HUES48 (cell line): ENCODE results near the gene MAPKBP1.

Source experiments
- H3K27ac ChIP-seq: one replicate; pipeline ENCODE4 v1.7.0; 2013; ENCODE audit warnings: low read depth, low read length, inconsistent platforms
- H3K27me3 ChIP-seq: 2 replicates; pipeline ENCODE4 v1.6.1; 2013; ENCODE audit warnings: mild to moderate bottlenecking, low read length; ENCODE audit not compliant: control insufficient read depth, insufficient read depth
- H3K36me3 ChIP-seq: 2 replicates; pipeline ENCODE4 v1.6.1; 2013; ENCODE audit warnings: low read length; ENCODE audit not compliant: control insufficient read depth, insufficient read depth
- H3K4me1 ChIP-seq: 2 replicates; pipeline ENCODE4 v1.6.1; 2013; ENCODE audit warnings: mild to moderate bottlenecking, low read length; ENCODE audit not compliant: control insufficient read depth, insufficient read depth
- H3K4me3 ChIP-seq: 2 replicates; pipeline ENCODE4 v1.5.1; 2013; ENCODE audit warnings: mild to moderate bottlenecking, low read depth, low read length
- H3K9ac ChIP-seq: 2 replicates; pipeline ENCODE4 v1.6.1; 2013; ENCODE audit warnings: mild to moderate bottlenecking, low read depth, low read length, moderate library complexity
- H3K9me3 ChIP-seq: 2 replicates; pipeline ENCODE4 v1.6.1; 2013; ENCODE audit warnings: low read length; ENCODE audit not compliant: control insufficient read depth, insufficient read depth

The MAPKBP1 gene

GRCh38 chr15:41773332-41773728 lies 954 bp upstream of the MAPKBP1 start:
- Histone ChIP-seq H3K4me3 (peak overlapping the region; percentile 60), H3K9ac (peak overlapping the region; percentile 70), H3K9me3 (no peaks in the 10 kb centered on the region), H3K27me3 (no peaks in the 10 kb centered on the region), H3K36me3 (peaks cover 3% of the 10 kb centered on the region; the same call in 1 of the 2 replicates), H3K27ac (peak overlapping the region; percentile 96), H3K4me1 (peaks cover 30% of the 10 kb centered on the region)

GRCh38 chr15:41773729-41774061 lies 589 bp upstream of the MAPKBP1 start:
- peak overlapping the region; percentile 96 for H3K27ac ChIP-seq
- H3K27me3 ChIP-seq, result no peaks in the 10 kb centered on the region
- no peaks in the 10 kb centered on the region for H3K9me3 ChIP-seq
- peak overlapping the region; percentile 60 for H3K4me3 ChIP-seq
- H3K9ac ChIP-seq, result peak overlapping the region; percentile 70
- H3K36me3 ChIP-seq, result no peaks in the 10 kb centered on the region
- H3K4me1 ChIP-seq, result peaks cover 33% of the 10 kb centered on the region

GRCh38 chr15:41774882-41775417 lies 666 bp downstream of the MAPKBP1 start:
- Histone ChIP-seq H3K27me3 (no peaks in the 10 kb centered on the region), H3K4me1 (peaks cover 36% of the 10 kb centered on the region)

GRCh38 chr15:41775651-41776050 lies 1.4 kb downstream of the MAPKBP1 start:
- H3K9me3 ChIP-seq, result no peaks in the 10 kb centered on the region
- peaks cover 43% of the 10 kb centered on the region for H3K4me1 ChIP-seq

More at GRCh38 chr15:41774882-41775417, 666 bp downstream of the MAPKBP1 start:
- Histone ChIP-seq H3K4me3 (peak overlapping the region; percentile 71), H3K9me3 (no peaks in the 10 kb centered on the region), H3K27ac (peak overlapping the region; percentile 96), H3K9ac (peak overlapping the region; percentile 31), H3K36me3 (no peaks in the 10 kb centered on the region)

GRCh38 chr15:41777421-41777973 lies 3.2 kb downstream of the MAPKBP1 start:
- no peak overlapping the region for H3K9ac ChIP-seq
- H3K27ac ChIP-seq, result no peak overlapping the region
- H3K36me3 ChIP-seq, result no peaks in the 10 kb centered on the region
- H3K9me3 ChIP-seq, result no peaks in the 10 kb centered on the region
- no peak overlapping the region for H3K4me3 ChIP-seq
- H3K27me3 ChIP-seq, result no peaks in the 10 kb centered on the region
- H3K4me1 ChIP-seq, result peaks cover 48% of the 10 kb centered on the region

More at GRCh38 chr15:41775651-41776050, 1.4 kb downstream of the MAPKBP1 start:
- peak overlapping the region; percentile 96 for H3K27ac ChIP-seq
- no peaks in the 10 kb centered on the region for H3K27me3 ChIP-seq
- no peaks in the 10 kb centered on the region for H3K36me3 ChIP-seq
- peak overlapping the region; percentile 71 for H3K4me3 ChIP-seq
- no peak overlapping the region for H3K9ac ChIP-seq

- Histone ChIP-seq H3K9ac (no peak overlapping the region), H3K4me1 (peaks cover 51% of the 10 kb centered on the region), H3K4me3 (no peak overlapping the region), H3K36me3 (no peaks in the 10 kb centered on the region), H3K27ac (peak overlapping the region; percentile 1), H3K9me3 (no peaks in the 10 kb centered on the region), H3K27me3 (no peaks in the 10 kb centered on the region)
Measured at GRCh38 chr15:41778521-41778920, 4.2 kb downstream of the MAPKBP1 start.

GRCh38 chr15:41779662-41780157 lies 5.4 kb downstream of the MAPKBP1 start:
- Histone ChIP-seq H3K27me3 (no peaks in the 10 kb centered on the region), H3K9ac (no peak overlapping the region), H3K9me3 (no peaks in the 10 kb centered on the region), H3K4me3 (no peak overlapping the region), H3K36me3 (no peaks in the 10 kb centered on the region), H3K4me1 (peaks cover 48% of the 10 kb centered on the region), H3K27ac (peak overlapping the region; percentile 26)

GRCh38 chr15:41780266-41780665 lies 6.0 kb downstream of the MAPKBP1 start:
- Histone ChIP-seq H3K4me3 (no peak overlapping the region), H3K36me3 (no peaks in the 10 kb centered on the region), H3K27ac (peak overlapping the region; percentile 26), H3K9ac (no peak overlapping the region; the same call in 1 of the 2 replicates), H3K4me1 (peaks cover 45% of the 10 kb centered on the region), H3K27me3 (no peaks in the 10 kb centered on the region), H3K9me3 (no peaks in the 10 kb centered on the region)

GRCh38 chr15:41780727-41781126 lies 6.4 kb downstream of the MAPKBP1 start:
- H3K27me3 ChIP-seq, result no peaks in the 10 kb centered on the region
- no peaks in the 10 kb centered on the region for H3K36me3 ChIP-seq
- H3K27ac ChIP-seq, result no peak overlapping the region
- no peak overlapping the region; the same call in 1 of the 2 replicates for H3K9ac ChIP-seq
- no peak overlapping the region for H3K4me3 ChIP-seq
- H3K4me1 ChIP-seq, result peaks cover 40% of the 10 kb centered on the region
- no peaks in the 10 kb centered on the region for H3K9me3 ChIP-seq

GRCh38 chr15:41782371-41783282 lies 8.3 kb downstream of the MAPKBP1 start:
- no peaks in the 10 kb centered on the region for H3K9me3 ChIP-seq
- H3K27ac ChIP-seq, result no peak overlapping the region
- no peaks in the 10 kb centered on the region for H3K27me3 ChIP-seq
- H3K36me3 ChIP-seq, result no peaks in the 10 kb centered on the region
- H3K4me3 ChIP-seq, result no peak overlapping the region
- H3K9ac ChIP-seq, result no peak overlapping the region
- H3K4me1 ChIP-seq, result peaks cover 32% of the 10 kb centered on the region

GRCh38 chr15:41783296-41783695 lies 9.0 kb downstream of the MAPKBP1 start:
- H3K4me3 ChIP-seq, result no peak overlapping the region
- no peaks in the 10 kb centered on the region for H3K9me3 ChIP-seq
- no peak overlapping the region for H3K9ac ChIP-seq
- peaks cover 29% of the 10 kb centered on the region for H3K4me1 ChIP-seq
- no peak overlapping the region for H3K27ac ChIP-seq
- H3K36me3 ChIP-seq, result no peaks in the 10 kb centered on the region
- no peaks in the 10 kb centered on the region for H3K27me3 ChIP-seq
